Hematopoietic multipotent progenitor cell (in vitro differentiated cells): ENCODE results near the gene RBBP8. TPM values are rescaled to one million over a fixed set of nuclear protein-coding genes. Genes with fewer than 3 reads are reported as not detected.
"Not testable (repeated sequence)": the region's sequence is repeated elsewhere in the genome, so short reads cannot be mapped to it uniquely, and the experiment has no call there.

Experiments
- DNase-seq, 3 donors: peaks; one replicate each; pipeline ENCODE4 v3.0.0-alpha.2; 2011 to 2015; ENCODE audit warnings: low read depth in 2 of 3, low spot score in 2 of 3
- total RNA-seq: library from RNA; depleted of rRNA; stranded (reverse); fragments of >200 nt; gene quantifications from one replicate; pipeline ENCODE4 v1.2.3, GENCODE V29; 2012

The RBBP8 gene
- total RNA-seq, 1 donor = 7.5 TPM

DNA sequence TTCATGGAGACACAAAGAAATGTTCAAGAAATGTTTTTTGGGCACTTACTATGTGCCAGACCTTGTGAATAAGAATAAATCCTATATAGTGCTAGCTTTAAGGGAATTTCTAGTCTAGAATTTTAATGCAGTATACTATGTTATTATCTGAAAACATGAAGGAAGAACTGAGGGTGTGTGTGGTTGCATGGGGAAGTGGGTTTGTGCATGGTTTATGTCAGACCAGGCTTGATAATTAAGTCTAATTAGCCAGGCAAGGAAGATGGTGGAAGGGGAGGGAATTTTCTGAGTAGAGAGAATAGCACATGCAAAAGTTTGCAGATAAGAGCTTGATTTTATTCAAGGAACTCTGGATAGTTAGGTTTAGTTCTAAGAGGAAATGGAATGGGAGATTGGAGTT, 6.5 kb downstream of the RBBP8 start:
- peak in 1 of 3 donors; percentile 14 for DNase-seq

DNA sequence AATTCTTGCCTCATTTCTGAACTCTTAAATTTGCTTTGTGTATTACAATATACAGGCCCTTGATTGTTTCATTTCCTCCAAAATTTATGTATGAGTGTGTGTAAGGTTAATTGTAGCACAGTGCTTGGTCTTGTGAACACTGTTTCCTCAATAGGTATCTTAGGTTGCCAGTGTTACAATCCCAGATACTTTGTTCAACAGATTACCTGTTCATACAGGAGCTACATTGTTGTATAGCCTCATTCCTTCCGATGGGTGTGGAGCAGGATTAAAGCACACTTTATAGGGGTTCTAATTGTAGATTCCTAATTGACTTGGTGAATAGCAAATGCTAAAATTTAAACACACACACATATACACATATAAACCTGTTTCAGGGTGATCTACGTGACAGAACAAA, 10.7 kb downstream of the RBBP8 start:
- no peak for DNase-seq

DNA sequence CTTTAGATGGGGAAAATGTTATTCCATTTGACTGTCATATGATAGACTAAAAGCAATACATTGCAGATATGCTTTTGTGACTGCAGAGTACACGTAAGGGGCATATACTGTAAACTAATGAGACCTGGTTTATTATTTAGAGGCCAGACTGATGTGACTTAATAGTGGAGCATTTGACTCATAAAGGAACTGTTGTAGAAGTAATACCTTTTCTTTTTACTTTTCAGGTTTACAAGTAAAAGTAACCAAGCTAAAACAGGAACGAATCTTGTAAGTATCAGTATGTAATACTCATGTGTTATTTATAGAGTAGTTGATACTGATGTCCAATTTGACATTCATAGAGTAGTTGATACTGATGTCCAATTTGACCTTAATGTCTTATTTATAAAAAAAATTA, 13.1 kb downstream of the RBBP8 start:
- no peak for DNase-seq

DNA sequence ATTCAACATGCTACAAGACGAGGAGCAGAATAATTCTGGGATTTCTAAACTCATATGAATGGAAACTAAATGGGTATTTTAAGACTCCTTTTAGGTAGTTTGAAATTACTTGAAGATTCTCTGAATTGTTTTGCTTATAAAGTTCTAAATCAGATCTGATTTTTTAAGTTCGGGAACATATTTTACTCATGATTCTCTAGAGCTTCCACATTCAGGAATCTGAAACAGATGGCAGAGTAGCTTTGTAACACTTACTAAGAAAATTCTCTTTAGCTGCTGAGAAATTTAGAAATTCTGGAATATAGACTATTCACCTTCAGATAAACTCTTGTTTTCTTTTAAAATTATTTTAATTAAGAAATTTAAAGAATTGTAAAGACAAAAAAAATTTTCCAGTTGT, 13.7 kb downstream of the RBBP8 start:
- DNase-seq = no peak

DNA sequence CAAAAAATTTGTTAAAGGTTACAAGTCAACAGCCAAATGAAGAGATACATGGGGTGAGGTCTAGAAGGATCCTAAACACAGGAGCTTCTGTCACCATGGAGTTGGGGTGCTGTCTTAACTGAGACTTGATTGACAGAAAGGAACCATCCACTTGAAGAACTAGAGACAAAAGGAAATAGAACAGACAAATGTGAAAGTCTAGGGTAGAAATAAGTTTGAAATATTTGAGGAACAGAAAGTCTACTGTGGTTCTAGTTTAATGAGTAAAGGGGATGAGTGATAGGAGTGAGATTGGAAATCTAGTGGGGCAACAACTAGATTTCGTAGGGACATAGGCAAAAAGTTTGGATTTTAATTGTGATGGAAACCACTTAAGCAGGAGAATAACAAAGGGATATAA, 18.7 kb downstream of the RBBP8 start:
- DNase-seq = no peak

DNA sequence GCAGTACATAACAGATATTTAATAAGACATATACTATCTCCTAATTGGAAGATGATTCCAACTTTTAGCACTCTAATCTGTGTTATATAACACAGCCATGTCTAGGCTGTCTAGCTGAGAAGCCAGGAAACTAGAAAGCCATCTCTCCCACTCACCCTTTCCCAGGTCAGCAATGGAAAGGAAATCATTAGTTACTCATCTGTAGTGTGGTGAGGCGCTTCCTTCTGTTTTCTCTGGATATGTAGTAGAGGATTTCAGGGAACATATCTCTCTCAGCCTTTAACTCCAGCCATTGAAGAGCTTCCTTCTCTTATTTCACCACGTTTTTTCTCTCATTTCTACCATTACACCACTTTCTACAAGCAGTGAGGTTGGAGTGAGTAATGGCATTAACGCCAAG, 19.4 kb downstream of the RBBP8 start:
- no peak for DNase-seq

DNA sequence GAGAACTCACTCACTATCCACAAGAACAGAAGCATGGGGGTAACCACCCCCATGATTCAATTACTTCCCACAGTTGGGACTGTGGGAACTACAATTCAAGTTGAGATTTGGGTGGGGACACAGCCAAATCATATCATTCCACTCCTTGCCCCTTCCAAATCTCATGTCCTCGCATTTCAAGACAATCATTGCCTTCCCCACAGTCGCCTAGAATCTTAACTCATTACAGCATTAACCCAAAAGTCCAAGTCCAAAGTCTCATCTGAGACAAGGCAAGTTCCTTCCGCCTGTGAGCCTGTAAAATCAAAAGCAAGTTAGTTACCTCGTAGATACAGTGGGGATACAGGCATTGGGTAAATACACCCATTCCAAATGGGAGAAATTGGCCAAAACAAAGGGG, 20.9 kb downstream of the RBBP8 start:
- not testable (repeated sequence) for DNase-seq

DNA sequence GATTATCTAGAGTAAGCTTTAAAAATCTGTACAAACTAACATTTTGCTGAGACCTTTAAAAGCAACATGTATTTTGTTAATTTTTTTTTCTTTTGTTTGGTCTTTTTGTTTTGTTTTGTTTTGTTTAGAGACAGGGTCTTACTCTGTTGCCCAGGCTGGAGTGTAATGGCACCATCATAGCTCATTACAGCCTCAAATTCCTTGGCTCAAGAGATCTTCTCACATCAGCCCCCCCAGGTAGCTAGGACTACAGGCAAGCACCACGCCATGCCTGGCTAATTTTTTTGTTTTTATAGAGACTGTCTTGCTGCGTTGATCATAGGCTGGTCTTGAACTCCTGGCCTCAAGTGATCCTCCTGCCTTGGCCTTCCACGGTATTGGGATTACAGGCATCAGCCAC, 23.1 kb downstream of the RBBP8 start:
- no peak for DNase-seq

DNA sequence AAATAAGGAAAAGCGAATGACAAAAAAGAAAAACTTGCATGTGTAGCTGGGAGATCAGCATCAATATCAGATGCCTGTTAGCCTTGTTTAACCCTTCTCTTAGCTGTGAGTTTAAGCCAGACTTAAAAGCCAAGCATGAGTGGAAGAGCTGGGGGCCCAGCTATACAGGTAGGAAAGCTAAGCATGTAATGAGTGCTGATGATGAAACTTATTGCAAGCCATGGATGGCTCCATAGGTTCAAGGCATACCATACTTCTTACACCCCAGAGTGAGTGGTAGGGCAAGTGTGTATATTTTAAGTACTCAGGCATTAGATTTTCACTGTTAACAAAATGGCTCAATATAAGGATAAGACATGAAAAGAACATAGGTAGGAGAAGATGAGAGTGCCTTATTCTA, 28.0 kb downstream of the RBBP8 start:
- DNase-seq = no peak

DNA sequence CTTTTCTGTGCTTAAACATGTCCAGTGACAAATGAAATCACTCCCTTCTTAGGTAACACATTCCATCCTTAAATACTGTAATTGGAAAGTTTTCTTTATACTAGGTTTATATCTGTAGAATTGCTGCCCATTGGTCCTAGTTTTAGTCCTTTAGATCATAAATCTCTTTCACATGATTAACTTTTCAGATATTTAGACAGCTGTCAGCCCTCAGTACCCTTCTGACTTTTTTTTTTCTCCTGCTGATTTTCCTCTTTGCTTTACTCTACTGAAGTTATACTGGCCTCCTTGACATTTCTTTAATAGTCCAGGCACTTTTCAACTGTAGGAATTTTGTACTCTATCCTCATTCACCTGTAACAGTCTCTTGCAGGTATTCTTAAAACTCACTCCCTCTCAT, 28.9 kb downstream of the RBBP8 start:
- no peak for DNase-seq

DNA sequence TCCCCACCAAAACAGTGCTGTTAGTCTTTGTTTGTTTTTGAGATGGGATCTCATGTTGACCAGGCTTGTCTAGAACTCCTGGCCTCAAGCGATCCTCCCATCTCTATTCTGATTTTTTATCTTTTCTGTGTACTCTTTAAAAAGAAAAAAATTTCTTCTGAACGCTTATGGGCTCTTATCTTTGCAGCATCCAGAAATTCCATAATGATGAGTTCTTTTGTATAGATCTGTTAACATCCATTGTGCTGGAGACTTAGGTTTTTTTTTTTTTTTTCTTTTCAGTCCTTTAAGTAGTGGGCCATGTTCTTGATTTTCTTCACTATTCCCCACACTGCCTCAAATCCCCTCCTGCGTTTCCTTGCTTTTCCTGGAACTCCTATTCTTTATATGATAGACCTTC, 31.0 kb downstream of the RBBP8 start:
- no peak for DNase-seq

DNA sequence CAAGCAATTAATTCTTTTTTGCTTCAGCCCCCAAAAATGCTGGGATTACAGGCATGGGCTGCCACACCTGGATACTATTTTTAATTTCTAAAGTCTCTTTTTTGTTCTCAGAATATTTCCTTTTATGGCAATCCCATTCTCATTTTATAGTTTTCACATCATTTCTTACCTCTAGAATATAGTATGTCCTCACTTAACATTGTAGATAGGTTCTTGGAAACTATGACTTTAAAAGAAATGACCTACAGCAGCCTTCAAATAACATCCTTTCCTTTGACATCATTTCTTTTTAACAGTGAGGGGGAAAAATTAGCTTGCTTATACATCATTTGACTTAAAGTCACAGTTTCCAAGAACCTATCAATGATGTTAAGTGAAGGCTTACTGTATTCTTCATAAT, 31.6 kb downstream of the RBBP8 start:
- no peak for DNase-seq

DNA sequence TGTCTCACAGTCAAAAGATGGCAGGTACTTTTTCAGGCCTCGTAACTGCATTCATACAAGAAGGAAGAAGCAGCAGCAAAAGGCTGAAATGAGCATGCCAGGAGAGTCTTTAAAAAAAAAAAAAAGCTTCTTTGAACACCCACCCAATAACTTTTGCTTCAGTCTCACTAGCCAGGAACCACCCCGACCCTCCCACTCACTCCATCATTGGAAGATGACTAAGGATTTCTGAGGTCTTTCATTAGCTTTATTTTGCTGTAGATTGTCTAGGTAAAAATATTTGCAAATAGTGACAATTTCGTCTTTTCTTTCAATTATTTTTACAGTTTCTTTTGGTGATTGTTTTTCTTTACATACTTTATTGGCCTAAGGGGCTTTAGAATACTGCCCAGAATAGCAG, 37.9 kb downstream of the RBBP8 start:
- no peak for DNase-seq

DNA sequence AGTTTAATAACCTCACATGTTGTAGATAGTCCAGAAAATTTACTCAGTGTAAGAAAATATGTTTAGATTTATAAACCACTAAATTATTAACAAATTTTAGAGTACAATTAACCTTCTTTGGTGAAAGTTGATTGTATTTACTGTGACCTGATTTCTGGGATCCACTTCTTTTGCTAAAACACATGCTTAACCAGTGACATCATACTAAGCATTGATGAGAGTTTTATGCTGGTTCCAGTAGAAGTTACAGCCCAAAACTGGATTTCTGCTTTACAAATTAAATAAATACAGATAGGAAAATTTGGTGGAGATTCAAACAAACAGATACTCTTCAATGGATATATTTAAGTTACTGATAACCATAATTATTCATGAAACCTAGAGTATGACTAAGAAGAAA, 40.9 kb downstream of the RBBP8 start:
- DNase-seq = no peak

DNA sequence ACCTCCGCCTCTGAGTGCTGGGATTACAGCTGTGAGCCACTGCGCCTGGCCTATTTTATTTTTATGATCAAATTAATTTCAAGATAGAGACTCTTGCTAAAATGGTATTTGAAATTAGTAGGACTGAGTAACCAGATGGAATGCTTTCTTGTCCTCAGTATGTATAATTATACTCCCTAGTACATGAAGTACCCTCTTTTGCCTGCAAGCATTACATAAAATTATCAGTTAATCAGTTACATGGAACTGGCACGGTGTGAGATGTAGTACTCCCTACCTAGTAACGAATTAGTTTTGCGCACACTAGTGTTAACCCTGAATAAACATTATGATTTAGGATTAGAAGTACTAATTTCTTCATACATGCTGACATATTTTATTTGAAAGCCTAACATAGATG, 41.6 kb downstream of the RBBP8 start:
- no peak for DNase-seq

DNA sequence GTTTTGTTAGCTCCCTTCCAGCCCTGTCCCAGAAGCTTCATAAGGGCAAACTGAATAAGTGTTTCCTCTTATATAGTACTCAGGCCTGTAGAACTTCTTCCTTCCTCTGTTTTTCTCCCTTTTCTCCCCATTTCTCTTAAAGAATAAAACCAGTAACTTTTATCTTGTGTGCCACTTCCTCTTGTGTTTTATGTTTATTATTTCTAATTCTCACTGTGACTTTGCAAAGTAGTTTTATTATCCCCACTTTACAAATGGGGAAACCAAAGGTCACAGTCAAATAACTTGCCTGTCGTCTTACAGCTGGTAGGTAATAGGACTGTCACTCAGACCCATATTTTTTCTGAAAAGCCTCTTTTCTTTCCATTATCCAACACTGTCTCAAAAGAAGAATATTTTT, 42.4 kb downstream of the RBBP8 start:
- DNase-seq = peak in 1 of 3 donors; percentile 26

DNA sequence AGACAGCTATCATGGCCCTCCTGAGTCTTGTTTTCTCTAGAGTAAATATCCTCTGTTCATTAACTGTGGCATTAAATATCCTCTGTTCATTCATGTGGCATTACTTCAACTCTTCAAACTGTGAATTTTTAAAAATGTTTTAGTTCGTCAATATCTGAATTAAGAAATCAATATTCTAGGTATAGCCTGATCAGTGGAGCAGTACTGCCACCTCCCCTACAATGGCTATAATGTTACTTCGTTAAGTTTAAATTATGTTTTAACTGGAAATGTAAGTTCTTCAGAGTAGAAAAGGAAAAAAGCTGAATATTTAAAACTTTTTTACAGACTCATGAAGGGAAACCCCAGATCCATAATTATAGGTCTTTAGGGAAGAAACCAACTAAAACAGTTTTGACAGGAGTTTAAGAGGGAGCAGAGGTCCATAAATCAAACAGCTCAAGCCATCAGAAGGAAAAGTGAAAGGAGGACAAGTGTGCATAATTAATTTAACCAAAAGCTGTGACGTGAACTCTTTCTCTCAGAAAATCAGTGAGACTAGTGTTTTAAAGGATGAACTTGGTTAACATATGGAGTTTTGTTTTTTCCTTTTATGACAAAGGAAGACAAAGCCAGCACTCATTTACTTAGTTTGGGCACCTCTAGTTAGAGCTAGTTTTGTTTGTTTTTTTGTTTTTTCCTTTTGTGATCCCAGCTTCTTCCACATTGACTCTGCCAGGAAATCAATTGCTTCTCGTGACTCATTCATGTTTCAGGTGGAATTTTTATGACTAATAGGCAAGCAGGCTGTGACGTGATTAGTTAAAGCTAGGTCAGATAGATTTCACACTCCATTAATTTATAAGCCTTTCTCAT, 44.9 kb downstream of the RBBP8 start:
- DNase-seq = peak in 2 of 3 donors; percentile 10 to 36

DNA sequence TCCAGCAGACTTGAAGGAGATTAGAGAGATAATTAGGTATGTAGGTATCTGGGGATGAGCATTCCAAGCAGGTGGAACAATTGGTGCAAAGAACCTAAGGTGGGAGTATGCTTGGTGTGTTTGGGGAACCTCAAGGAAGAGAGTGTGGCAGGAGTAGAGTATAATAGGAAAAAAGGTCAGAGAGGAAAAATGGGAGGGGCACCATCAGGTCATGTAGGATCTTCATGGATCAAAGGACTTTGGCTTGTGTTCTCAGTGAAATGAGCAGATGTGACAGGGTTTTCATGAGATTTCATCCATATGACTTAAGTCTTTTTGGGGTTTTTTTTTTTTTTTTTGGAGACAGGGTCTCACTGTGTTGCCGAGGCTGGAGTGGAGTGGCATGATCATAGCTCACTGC, 47.3 kb downstream of the RBBP8 start:
- DNase-seq = no peak

DNA sequence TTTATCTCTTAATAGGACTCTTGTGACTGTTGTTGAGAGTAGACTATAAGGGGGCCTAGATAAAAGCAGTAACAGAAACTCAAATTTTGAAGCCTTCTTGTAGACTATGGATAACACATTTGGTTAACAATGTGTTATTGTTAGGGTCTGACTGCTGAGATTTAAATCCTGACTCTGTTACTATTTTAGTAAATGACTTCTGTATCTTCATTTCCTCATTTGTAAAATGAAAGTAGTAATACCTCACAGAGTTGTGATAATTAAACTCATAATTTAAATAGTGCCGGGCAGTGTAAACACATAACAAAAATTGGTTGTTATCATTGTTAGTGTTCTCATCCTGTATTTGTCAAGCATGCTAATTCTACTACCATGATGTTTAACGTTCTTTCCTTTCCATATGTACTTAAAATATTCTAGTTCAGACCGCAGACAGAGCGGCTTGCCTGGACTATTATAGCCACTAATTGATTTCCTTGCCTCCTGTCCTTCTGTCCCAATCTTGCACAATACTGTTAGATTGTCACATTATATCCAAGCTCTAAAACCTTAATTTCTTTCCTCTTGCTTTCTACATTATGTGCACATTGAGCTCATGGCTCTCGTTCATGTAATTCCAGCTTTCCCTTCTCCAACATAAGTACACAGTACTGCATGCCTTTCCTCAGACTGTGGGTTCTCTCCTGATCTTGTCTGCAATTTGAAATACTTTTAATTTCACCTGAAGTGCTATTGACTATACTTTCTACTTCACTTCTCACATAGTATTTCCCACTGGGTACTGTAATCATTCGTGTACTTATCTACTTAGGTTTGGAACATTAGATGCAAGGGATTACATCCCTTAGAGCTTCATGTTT, 48.4 kb downstream of the RBBP8 start:
- DNase-seq = no peak

DNA sequence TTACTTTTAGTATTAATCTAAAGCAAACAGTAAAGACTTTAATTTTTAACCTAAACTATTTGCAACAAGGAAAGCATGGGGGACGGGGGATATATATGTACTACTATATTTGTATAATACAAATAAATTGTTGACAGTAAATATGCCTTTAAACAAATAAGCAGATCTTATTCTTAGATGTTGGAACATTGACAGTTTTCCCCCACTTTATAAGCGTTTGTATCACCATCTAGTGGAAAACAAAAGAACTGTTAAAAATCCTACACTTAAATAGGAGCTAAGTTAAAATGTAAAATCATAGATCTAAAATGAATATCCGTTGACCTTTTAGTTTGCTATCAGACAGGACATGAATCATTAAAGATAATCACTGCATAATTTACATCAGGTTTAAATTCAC, 50.0 kb downstream of the RBBP8 start:
- DNase-seq = peak in 2 of 3 donors; percentile 20 to 72

DNA sequence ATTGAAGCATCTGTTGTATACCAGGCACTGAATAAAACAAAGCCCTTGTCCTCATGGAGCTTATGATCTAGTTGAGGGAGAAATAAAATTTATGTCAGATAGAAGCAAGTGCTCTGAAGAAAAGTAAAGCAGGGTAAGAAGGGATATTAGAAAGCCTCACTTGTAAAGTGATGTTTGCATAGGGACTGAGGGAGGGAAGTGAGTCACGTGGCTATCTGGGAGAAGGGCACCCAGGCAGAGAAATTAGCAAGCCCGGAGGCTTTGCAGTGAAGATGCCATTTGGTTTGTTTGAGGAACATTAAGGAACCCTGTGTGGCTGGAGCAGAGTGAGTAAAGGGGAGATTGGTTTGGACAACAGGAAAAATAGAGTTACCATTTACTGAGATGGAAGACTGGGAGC, 52.1 kb downstream of the RBBP8 start:
- no peak for DNase-seq
